ENCODE measurements around the gene KLHL10. TPM values are rescaled to one million over a fixed set of nuclear protein-coding genes. Genes with fewer than 3 reads are reported as not detected.

KLHL10 gene
- total RNA-seq, 2 experiments from 2014 or later, result 0.19 to 0.21 TPM

Other genes with a start within 250 kb of the KLHL10 start
- not detected for gene KRT16, start 225.1 kb upstream of the KLHL10 start, total RNA-seq
- gene KRT17, start 213.2 kb upstream of the KLHL10 start, total RNA-seq, result not detected
- 100 to 1,000 TPM; 869 to 977 TPM for gene EIF1, start 148.9 kb upstream of the KLHL10 start, total RNA-seq
- not detected for gene GAST, start 125.5 kb upstream of the KLHL10 start, total RNA-seq
- gene HAP1, start 103.2 kb upstream of the KLHL10 start, total RNA-seq, result not detected
- under 1 TPM; 0.34 to 0.54 TPM for gene JUP, start 51.1 kb upstream of the KLHL10 start, total RNA-seq
- gene P3H4, start 25.9 kb upstream of the KLHL10 start, total RNA-seq, result 1 to 10 TPM; 1.5 to 2.0 TPM
- gene FKBP10, start 24.8 kb upstream of the KLHL10 start, total RNA-seq, result under 1 TPM; 0.39 to 0.42 TPM
- gene NT5C3B, start 1.6 kb upstream of the KLHL10 start, total RNA-seq, result 10 to 100 TPM; 37.5 to 46.9 TPM
- gene KLHL11, start 27.6 kb downstream of the KLHL10 start, total RNA-seq, result 10 to 100 TPM; 16.4 to 18.0 TPM
- gene ACLY, start 81.1 kb downstream of the KLHL10 start, total RNA-seq, result 100 to 1,000 TPM; 189 to 192 TPM
- 1 to 10 TPM in 1 of 2 experiments, under 1 TPM in 1; 0.81 to 1.1 TPM for gene ODAD4, start 92.8 kb downstream of the KLHL10 start, total RNA-seq
- 10 to 100 TPM; 55.1 to 77.0 TPM for gene CNP, start 129.0 kb downstream of the KLHL10 start, total RNA-seq
- 10 to 100 TPM; 86.6 to 94.8 TPM for gene DNAJC7, start 179.6 kb downstream of the KLHL10 start, total RNA-seq
- 10 to 100 TPM; 16.3 to 17.2 TPM for gene NKIRAS2, start 182.3 kb downstream of the KLHL10 start, total RNA-seq
- gene C17orf113, start 212.8 kb downstream of the KLHL10 start, total RNA-seq, result under 1 TPM; 0.19 to 0.32 TPM

Measured in activated CD4-positive, alpha-beta T cell treated with anti-CD3 and anti-CD28 coated beads for 36 hours (primary cell).